Right cardiac atrium (tissue), 5 donors: ENCODE measurements around the gene L2HGDH. TPM values are rescaled to one million over a fixed set of nuclear protein-coding genes. Genes with fewer than 3 reads are reported as not detected.

Experiments used
- ATAC-seq, 2 donors: fragments of 200-7000 bp; cut with Tn5 transposase; one replicate each; pipeline versions ENCODE4 v1.8.0 to v1.9.1; 2020; ENCODE audit warnings: moderate library complexity in 2 of 2, mild to moderate bottlenecking in 1 of 2
- DNase-seq, 3 donors: peaks; one replicate each; pipeline ENCODE4 v3.0.0-alpha.2; 2020
- H3K27ac ChIP-seq: one replicate; pipeline ENCODE4 v1.5.1; 2013; ENCODE audit warnings: mild to moderate bottlenecking, low read length, control low read depth, moderate library complexity
- H3K27me3 ChIP-seq: one replicate; pipeline ENCODE4 v1.6.1; 2013; ENCODE audit not compliant: control insufficient read depth, insufficient read depth
- H3K4me1 ChIP-seq: one replicate; pipeline ENCODE4 v1.6.1; 2013; ENCODE audit warnings: low read length; ENCODE audit not compliant: control insufficient read depth, insufficient read depth
- H3K4me3 ChIP-seq: one replicate; pipeline ENCODE4 v1.5.1; 2013; ENCODE audit warnings: low read length, control low read depth
- H3K9me3 ChIP-seq: one replicate; pipeline ENCODE4 v1.6.1; 2013; ENCODE audit warnings: low read length; ENCODE audit not compliant: control insufficient read depth
- WGBS: extraction: QIAGEN DNeasy Blood & Tissue Kit; methylation state at CpG from one replicate; pipeline ENCODE4 v1.1.7; 2013; 5-methylcytosine and 5-hydroxymethylcytosine counted together
- intact Hi-C, 4 donors: fragments of 100-400 bp; cut with DNase I; formaldehyde crosslinking; loops; one replicate each; pipeline versions ENCODE4 v1.11.0 to v1.14.0; 2022 to 2023
- microRNA-seq, 2 donors: library from miRNA; unstranded; fragments of <30 nt; microRNA quantifications; one replicate each; pipeline ENCODE4 v1.2.0, GENCODE V29; 2020 to 2021
- polyA plus RNA-seq: library from polyadenylated mRNA; stranded (reverse); fragments of 200-250 nt; gene quantifications from one replicate; pipeline ENCODE4 v1.2.3, GENCODE V29; 2013
- total RNA-seq, 4 donors: library from RNA; stranded (reverse); fragmentation: NEBNext Ultra II Directional; extraction: Animal tissue kit (Norgen Biotek cat#: 25700); gene quantifications; one replicate each; pipeline ENCODE4 v1.2.1, GENCODE V29; 2021
- donor health status: healthy with polysubstance abuse.
- donor health status: DM: no; HTN: yes; CAD: no.
- donor health status: DM: no; HTN: no; CAD: no.
- donor health status: DM: no; HTN: yes; CAD: no; lungs with severe emphysema.
- donor health status: DM: yes; HTN: yes; CAD: no.

Gene L2HGDH
- total and polyA plus RNA-seq, 5 donors = 4.4 to 9.4 (median 7.3) TPM

GRCh38 chr14:50191499-50191898 lies 120.5 kb downstream of the L2HGDH start:
- 86% methylated on average over 1 of the region's 1 CpG for WGBS
- ATAC-seq (no peak), DNase-seq (no peak)
- no peak overlapping the region for H3K4me3 ChIP-seq
- intact Hi-C loops = no loop called here
- no peaks in the 10 kb centered on the region for H3K27me3 ChIP-seq
- H3K27ac ChIP-seq = no peak overlapping the region
- H3K9me3 ChIP-seq = no peaks in the 10 kb centered on the region
- no peaks in the 10 kb centered on the region for H3K4me1 ChIP-seq

Small RNA genes lying within 50 kb of the gene (microRNA-seq; reads per million reads assigned to microRNA genes)
- 0 reads per million in 2 donors for gene MIR4504

Other genes with a start within 250 kb of the L2HGDH start
- 1 to 10 TPM; 2.8 to 4.3 (median 3.3) TPM for gene VCPKMT, start 195.7 kb downstream of the L2HGDH start, total RNA-seq
- 3.8 TPM for gene VCPKMT, start 195.7 kb downstream of the L2HGDH start, polyA plus RNA-seq
- 10 to 100 TPM; 28.3 to 33.7 (median 28.7) TPM for gene SOS2, start 80.7 kb downstream of the L2HGDH start, total RNA-seq
- 13.0 TPM for gene SOS2, start 80.7 kb downstream of the L2HGDH start, polyA plus RNA-seq
- 10 to 100 TPM; 14.8 to 23.6 (median 19.3) TPM for gene DMAC2L, start 95 bp upstream of the L2HGDH start, total RNA-seq
- gene DMAC2L, start 95 bp upstream of the L2HGDH start, polyA plus RNA-seq = 19.9 TPM
- gene CDKL1, start 84.7 kb upstream of the L2HGDH start, total RNA-seq = 1 to 10 TPM; 1.8 to 4.7 (median 3.5) TPM
- gene CDKL1, start 84.7 kb upstream of the L2HGDH start, polyA plus RNA-seq = 1.0 TPM
- 10 to 100 TPM; 17.6 to 29.0 (median 21.0) TPM for gene MAP4K5, start 220.3 kb upstream of the L2HGDH start, total RNA-seq
- gene MAP4K5, start 220.3 kb upstream of the L2HGDH start, polyA plus RNA-seq = 8.4 TPM
- gene ATL1, start 247.9 kb upstream of the L2HGDH start, total RNA-seq = 1 to 10 TPM; 1.7 to 2.8 (median 2.2) TPM
- gene ATL1, start 247.9 kb upstream of the L2HGDH start, polyA plus RNA-seq = 1.4 TPM